Esophagus mucosa (tissue), 1 donor: ENCODE measurements around the gene DCAF5. TPM values are rescaled to one million over a fixed set of nuclear protein-coding genes. Genes with fewer than 3 reads are reported as not detected.
A peak's percentile ranks its signal among the peaks of the same experiment; 100 is the strongest.

Experiments
- ATAC-seq: fragments of 200-7000 bp; cut with Tn5 transposase; one replicate; pipeline ENCODE4 v1.9.1; 2020
- total RNA-seq: library from RNA; stranded (reverse); gene quantifications from one replicate; pipeline ENCODE4 v1.2.4, GENCODE V29; 2023
- donor health status: DM: yes; HTN: yes; CAD: no.

The DCAF5 gene
- total RNA-seq, 1 donor from 2014 or later, result 28.1 TPM

DNA sequence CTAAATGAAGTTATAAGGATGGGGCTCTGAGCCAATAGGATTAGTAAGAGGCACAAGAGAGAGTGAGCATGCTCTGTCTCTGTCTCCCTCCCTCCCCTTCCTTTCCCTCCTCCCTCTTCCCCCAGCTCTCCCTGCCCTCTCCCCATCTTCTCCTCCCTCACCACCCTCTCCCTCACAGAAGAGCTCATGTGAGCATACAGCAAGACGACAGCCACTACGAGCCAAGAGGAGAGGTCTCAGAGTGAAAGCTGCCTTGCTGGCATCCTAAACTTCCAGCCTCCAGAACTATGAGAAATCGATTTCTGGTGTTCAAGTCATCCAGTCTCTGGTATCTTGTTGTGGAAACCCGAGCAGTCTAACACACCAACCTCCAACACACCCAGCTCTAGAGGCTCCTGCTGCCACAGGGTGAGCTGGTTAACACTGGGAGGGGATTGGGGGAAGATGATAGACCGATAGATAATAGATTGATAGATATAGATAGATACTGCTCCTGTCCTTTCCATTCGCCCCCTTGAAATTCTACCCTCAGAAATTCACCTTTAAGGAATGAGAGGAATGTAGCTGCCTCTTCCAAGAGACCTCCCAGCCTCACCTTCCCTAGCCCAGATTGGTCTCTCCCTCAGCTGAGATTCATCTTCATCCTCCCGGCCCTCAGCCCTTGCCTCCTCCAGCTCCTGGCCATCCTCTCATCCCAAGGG lies 148.0 kb downstream of the DCAF5 start:
- ATAC-seq, result no peak

DNA sequence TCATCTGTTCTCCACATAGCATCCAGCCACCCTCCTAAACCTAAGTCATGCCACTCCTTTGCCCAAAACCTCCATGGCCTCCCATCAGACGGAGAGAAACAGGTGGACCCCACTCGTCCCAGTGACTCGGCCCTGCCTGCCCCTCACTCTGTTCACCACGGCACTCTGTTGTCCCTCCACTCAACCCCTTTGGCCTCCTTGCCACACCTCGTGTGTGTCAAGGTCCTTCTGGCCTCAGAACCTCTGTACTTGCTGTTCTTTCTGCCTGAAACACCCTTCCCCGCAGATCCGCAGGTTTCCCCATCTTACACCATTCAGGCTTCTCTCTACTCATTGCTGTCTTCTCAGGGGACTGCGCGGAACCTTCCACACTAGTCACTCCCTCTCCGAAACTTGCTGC lies 149.3 kb downstream of the DCAF5 start:
- ATAC-seq, result no peak

DNA sequence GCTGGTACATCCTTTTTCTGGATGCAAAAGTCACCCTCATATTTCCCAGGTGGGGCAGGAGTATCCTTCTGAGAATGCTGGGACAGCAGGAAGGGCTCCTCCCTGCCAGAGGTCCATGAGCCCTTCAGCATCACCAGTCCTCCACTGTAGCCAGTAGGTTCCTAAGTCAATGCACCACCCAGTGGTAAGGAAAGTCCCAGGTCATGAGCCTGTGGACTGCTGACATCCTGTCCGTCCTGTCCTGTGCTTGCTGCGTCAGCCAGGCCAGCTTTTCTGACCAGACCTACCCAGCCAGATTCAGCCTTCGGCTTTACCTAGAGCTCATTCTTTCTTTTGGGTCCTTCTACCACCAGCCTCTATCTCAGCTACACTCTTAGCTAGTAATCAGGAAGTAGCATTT lies 150.8 kb downstream of the DCAF5 start:
- peak; percentile 76 for ATAC-seq

DNA sequence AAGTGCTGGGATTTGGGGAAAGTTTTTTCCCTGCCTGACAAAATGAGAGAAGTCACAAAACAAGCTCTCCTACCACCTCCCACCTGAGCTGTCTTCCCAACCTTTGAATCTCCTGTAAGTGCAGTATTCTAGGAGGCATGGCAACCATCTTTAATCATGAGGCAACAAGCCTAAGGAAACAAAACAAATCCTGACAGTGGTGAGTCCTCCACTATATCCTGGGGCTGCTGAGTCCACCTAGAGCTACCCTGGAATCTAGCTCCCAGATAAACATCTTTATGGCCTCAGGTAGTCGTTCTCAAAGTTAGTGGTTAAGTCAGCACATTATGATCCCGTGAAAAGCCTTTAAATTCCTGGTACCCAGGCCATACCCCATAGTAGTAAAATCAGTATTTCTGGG lies 151.5 kb downstream of the DCAF5 start:
- ATAC-seq, result no peak

Other genes starting within 250 kb of the DCAF5 start
- 117 TPM for gene ACTN1, start 173.8 kb downstream of the DCAF5 start, total RNA-seq
- gene EXD2, start 38.4 kb upstream of the DCAF5 start, total RNA-seq, result 12.2 TPM
- gene GALNT16, start 107.0 kb upstream of the DCAF5 start, total RNA-seq, result 1.00 TPM
- 153 TPM for gene ERH, start 245.2 kb upstream of the DCAF5 start, total RNA-seq
- 41.3 TPM for gene SLC39A9, start 245.6 kb upstream of the DCAF5 start, total RNA-seq